ENCODE data around the gene EHBP1L1. TPM values are rescaled to one million over a fixed set of nuclear protein-coding genes. Genes with fewer than 3 reads are reported as not detected.
"Not testable (repeated sequence)": the region's sequence is repeated elsewhere in the genome, so short reads cannot be mapped to it uniquely, and the experiment has no call there.

The EHBP1L1 gene
- total RNA-seq, 1 donor from 2014 or later, result 57.3 TPM

GRCh38 chr11:65558002-65558929 is 17.6 kb upstream of the EHBP1L1 start, which contains the start of gene LTBP3:
Gene LTBP3 (minus strand): TSS chr11:65558359. CDS start chr11:65557959, 400 bp downstream.
- intact Hi-C loops (cut with micrococcal nuclease), result no loop called here
- peak; percentile 92 for DNase-seq

GRCh38 chr11:65558930-65559509 is 16.8 kb upstream of the EHBP1L1 start:
- DNase-seq (peak; percentile 88), ATAC-seq (peak; percentile 72)
- intact Hi-C loops (cut with micrococcal nuclease), result no loop called here

More at GRCh38 chr11:65558002-65558929, 17.6 kb upstream of the EHBP1L1 start, which contains the start of gene LTBP3:
- ATAC-seq, result peak; percentile 86

- ATAC-seq (no peak), DNase-seq (peak; percentile 30)
- intact Hi-C loops (cut with micrococcal nuclease), result no loop called here
These were observed 16.3 kb upstream of the EHBP1L1 start for GRCh38 chr11:65559535-65559934.

GRCh38 chr11:65559951-65560537 is 15.8 kb upstream of the EHBP1L1 start:
- intact Hi-C loops (cut with micrococcal nuclease), result no loop called here
- DNase-seq (no peak), ATAC-seq (peak; percentile 43)

- DNase-seq (peak; percentile 75), ATAC-seq (peak; percentile 5)
- intact Hi-C loops (cut with micrococcal nuclease), result no loop called here
These were observed 15.1 kb upstream of the EHBP1L1 start for GRCh38 chr11:65560555-65561418.

GRCh38 chr11:65562020-65562419 is 13.8 kb upstream of the EHBP1L1 start:
- no peak for ATAC-seq
- intact Hi-C loops (cut with micrococcal nuclease), result no loop called here
- no peak for DNase-seq

- intact Hi-C loops (cut with micrococcal nuclease), result no loop called here
- DNase-seq (no peak), ATAC-seq (no peak)
These were observed 13.1 kb upstream of the EHBP1L1 start for GRCh38 chr11:65562788-65563187.

- ATAC-seq (no peak), DNase-seq (no peak)
- intact Hi-C loops (cut with micrococcal nuclease), result no loop called here
These were observed 12.3 kb upstream of the EHBP1L1 start for GRCh38 chr11:65563601-65564000.

GRCh38 chr11:65564879-65565559 is 10.8 kb upstream of the EHBP1L1 start:
- ATAC-seq; DNase-seq; intact Hi-C loops (cut with micrococcal nuclease): not testable (repeated sequence)

- no peak for ATAC-seq
- no peak for DNase-seq
- intact Hi-C loops (cut with micrococcal nuclease), result no loop called here
These were observed 10.0 kb upstream of the EHBP1L1 start for GRCh38 chr11:65565624-65566453.

GRCh38 chr11:65569164-65569972 is 6.5 kb upstream of the EHBP1L1 start:
- intact Hi-C loops (cut with micrococcal nuclease), result no loop called here
- ATAC-seq, result peak; percentile 18
- DNase-seq, result no peak

- intact Hi-C loops (cut with micrococcal nuclease), result no loop called here
- DNase-seq (peak; percentile 99), ATAC-seq (peak; percentile 84)
These were observed 5.6 kb upstream of the EHBP1L1 start, which contains the start of gene ZNRD2 for GRCh38 chr11:65569973-65570918. Gene ZNRD2 (plus strand): TSS chr11:65570477. CDS start chr11:65570492, 15 bp downstream.

- intact Hi-C loops (cut with micrococcal nuclease), result no loop called here
- DNase-seq, result no peak
- ATAC-seq, result no peak
These were observed 4.4 kb upstream of the EHBP1L1 start for GRCh38 chr11:65571420-65571819.

- no peak for ATAC-seq
- intact Hi-C loops (cut with micrococcal nuclease), result no loop called here
- DNase-seq, result no peak
These were observed 3.9 kb upstream of the EHBP1L1 start for GRCh38 chr11:65571940-65572339.

GRCh38 chr11:65572356-65573051 is 3.3 kb upstream of the EHBP1L1 start, which contains the start of gene FAM89B:
Gene FAM89B (plus strand): TSS chr11:65572538. CDS start chr11:65572670, 132 bp downstream.
- intact Hi-C loops (cut with micrococcal nuclease), result no loop called here

More at GRCh38 chr11:65572356-65573051, 3.3 kb upstream of the EHBP1L1 start, which contains the start of gene FAM89B:
- ATAC-seq (peak; percentile 20), DNase-seq (peak; percentile 95)

All from left ventricle myocardium superior (tissue), 1 donor.